HepG2 (cell line): ENCODE data around the gene SH3PXD2A. TPM values are rescaled to one million over a fixed set of nuclear protein-coding genes. Genes with fewer than 3 reads are reported as not detected.
A peak's percentile ranks its signal among the peaks of the same experiment; 100 is the strongest.

Experiments used
- ARHGAP35 ChIP-seq: sonication (generic); formaldehyde crosslinking; IDR thresholded peaks from 2 replicates; pipeline ENCODE4 v1.9.0; 2022; ENCODE audit warnings: mild to moderate bottlenecking, inconsistent platforms, moderate library complexity, missing genetic modification reagents, borderline replicate concordance
- ATF1 ChIP-seq: IDR thresholded peaks from 2 replicates; pipeline ENCODE4 v1.6.1; 2016; ENCODE audit warnings: mild to moderate bottlenecking, control low read depth
- BORCS8-MEF2B ChIP-seq: sonication (generic); formaldehyde crosslinking; IDR thresholded peaks from 2 replicates; pipeline ENCODE4 v1.8.0; 2022; ENCODE audit warnings: mild to moderate bottlenecking, missing genetic modification reagents
- EP300 ChIP-seq, 3 experiments: sonication (generic) in 1 of 3; formaldehyde crosslinking in 1 of 3; IDR thresholded peaks; 2 replicates each; pipeline versions ENCODE4 v1.5.1 to v1.6.1; 2011 to 2020; ENCODE audit warnings: low read depth in 2 of 3, low read length in 2 of 3, borderline replicate concordance in 1 of 3, improper control_type of control experiment in 1 of 3, mild to moderate bottlenecking in 1 of 3, missing genetic modification reagents in 1 of 3, moderate library complexity in 1 of 3
- ERF ChIP-seq: IDR thresholded peaks from 2 replicates; pipeline ENCODE4 v1.6.1; 2018; ENCODE audit warnings: missing biosample characterization, missing genetic modification reagents
- HOXA3 ChIP-seq: sonication (generic); formaldehyde crosslinking; IDR thresholded peaks from 2 replicates; pipeline ENCODE4 v1.5.0; 2020; ENCODE audit warnings: missing genetic modification reagents
- MEIS2 ChIP-seq: sonication (generic); formaldehyde crosslinking; IDR thresholded peaks from 2 replicates; pipeline ENCODE4 v1.9.0; 2021; ENCODE audit warnings: mild to moderate bottlenecking, missing genetic modification reagents
- NKX3-1 ChIP-seq: sonication (generic); formaldehyde crosslinking; IDR thresholded peaks from 2 replicates; pipeline ENCODE4 v1.5.0; 2020; ENCODE audit warnings: missing genetic modification reagents
- POLR2AphosphoS5 ChIP-seq: IDR thresholded peaks from 2 replicates; pipeline ENCODE4 v1.6.1; 2012; ENCODE audit warnings: low read depth, low read length
- SP4 ChIP-seq: sonication (generic); formaldehyde crosslinking; IDR thresholded peaks from 2 replicates; pipeline ENCODE4 v1.8.1; 2023; ENCODE audit warnings: mild to moderate bottlenecking, missing genetic modification reagents
- TERF1 ChIP-seq: sonication (generic); formaldehyde crosslinking; IDR thresholded peaks from 2 replicates; pipeline ENCODE4 v1.8.0; 2022; ENCODE audit warnings: mild to moderate bottlenecking, missing genetic modification reagents, moderate library complexity
- TRIM22 ChIP-seq: fragments of 450-650 bp; IDR thresholded peaks from 2 replicates; pipeline ENCODE4 v1.6.1; 2017
- ZFP91 ChIP-seq: sonication (generic); formaldehyde crosslinking; IDR thresholded peaks from 2 replicates; pipeline ENCODE4 v1.9.0; 2022; ENCODE audit warnings: missing genetic modification reagents, mild to moderate bottlenecking, borderline replicate concordance
- ZNF121 ChIP-seq: sonication (generic); formaldehyde crosslinking; IDR thresholded peaks from 2 replicates; pipeline ENCODE4 v1.5.0; 2020; ENCODE audit warnings: mild to moderate bottlenecking, missing genetic modification reagents
- ZNF256 ChIP-seq: sonication (generic); formaldehyde crosslinking; conservative IDR thresholded peaks from 2 replicates; pipeline ENCODE4 v1.4.0; 2020; ENCODE audit warnings: missing genetic modification reagents
- ZNF329 ChIP-seq: sonication (generic); formaldehyde crosslinking; IDR thresholded peaks from 2 replicates; pipeline ENCODE4 v1.9.0; 2021; ENCODE audit warnings: low read depth, mild to moderate bottlenecking, missing genetic modification reagents
- polyA plus RNA-seq, 8 experiments: library from polyadenylated mRNA; depleted of rRNA in 3 of 8; stranded (reverse) in 7 of 8; unstranded in 1 of 8; fragments of >200 nt; fragmentation: Illumina TruSeq in 4 of 8; extraction: Trizol in 4 of 8; gene quantifications; 2 replicates each; pipeline versions ENCODE4 v1.2.1 to v1.2.3, GENCODE V29; 2011 to 2016; ENCODE audit warnings: low read depth in 4 of 8, missing spikeins in 1 of 8, mixed read lengths in 1 of 8; ENCODE audit not compliant: insufficient read depth in 1 of 8
- total RNA-seq, 5 experiments: library from RNA; depleted of rRNA; stranded (reverse); fragments of >200 nt; fragmentation: Illumina TruSeq; extraction: Trizol; gene quantifications; 2 replicates each; pipeline ENCODE4 v1.2.3, GENCODE V29; 2016; ENCODE audit warnings: low read depth in 1 of 5
- TF ChIP-seq, protein P1 (sequence below): sonication (generic); formaldehyde crosslinking; IDR thresholded peaks from 2 replicates; pipeline ENCODE4 v1.4.0; 2020; ENCODE audit warnings: mild to moderate bottlenecking, missing genetic modification reagents
- TF ChIP-seq, protein P2 (sequence below): sonication (generic); formaldehyde crosslinking; IDR thresholded peaks from 2 replicates; pipeline ENCODE4 v1.5.0; 2020; ENCODE audit warnings: missing genetic modification reagents
- TF ChIP-seq, protein P3 (sequence below): IDR thresholded peaks from 2 replicates; pipeline ENCODE4 v1.6.1; 2012; ENCODE audit warnings: inconsistent platforms
- TF ChIP-seq, protein P4 (sequence below): IDR thresholded peaks from 2 replicates; pipeline ENCODE4 v1.6.1; 2016; ENCODE audit warnings: missing genetic modification reagents, missing compliant biosample characterization

The SH3PXD2A gene
- total and polyA plus RNA-seq, 2 of the 13 experiments (the other 11 are each of a cell fraction or from before 2014, with no cell fraction given): 11.1 to 11.3 TPM

DNA sequence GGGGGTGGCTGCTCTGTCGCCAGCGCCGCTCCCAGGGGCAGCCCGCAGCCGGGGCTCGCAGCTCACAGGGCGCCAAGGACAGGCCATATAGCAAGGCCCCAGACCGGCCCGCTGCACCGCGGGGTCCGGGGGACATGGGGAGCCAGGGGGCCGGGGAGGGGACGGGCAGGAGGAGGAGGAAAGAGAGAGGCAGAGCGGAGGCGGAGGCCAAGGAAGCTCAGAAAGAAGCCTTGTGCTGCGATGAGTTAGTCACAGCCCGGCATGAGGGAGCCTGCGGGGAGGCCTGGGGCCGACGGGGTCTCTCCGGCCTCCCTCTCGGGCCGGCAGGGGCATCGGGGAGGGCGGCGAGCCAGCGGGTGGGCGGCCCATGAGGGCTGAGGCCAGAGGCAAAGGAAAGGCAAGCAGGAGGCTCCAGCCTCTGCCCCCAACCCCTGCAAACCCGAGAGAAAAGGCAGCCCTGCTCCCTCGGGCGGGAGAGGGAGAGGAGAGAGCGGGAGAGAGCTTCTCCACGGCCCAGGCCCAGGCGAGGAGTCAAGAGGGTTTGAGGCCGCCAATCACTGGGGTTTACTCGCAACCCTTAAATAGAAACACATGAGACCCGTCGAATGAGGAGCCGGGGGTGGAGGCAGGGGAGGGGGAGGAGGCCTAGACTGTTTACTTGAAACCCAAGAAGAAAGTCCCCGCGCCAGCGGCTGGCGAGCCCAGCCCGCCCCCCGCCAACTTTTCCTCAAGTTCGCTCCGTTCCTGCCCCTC, 194.0 kb downstream of the SH3PXD2A start (continued):
- TF ChIP-seq, protein P1, sequence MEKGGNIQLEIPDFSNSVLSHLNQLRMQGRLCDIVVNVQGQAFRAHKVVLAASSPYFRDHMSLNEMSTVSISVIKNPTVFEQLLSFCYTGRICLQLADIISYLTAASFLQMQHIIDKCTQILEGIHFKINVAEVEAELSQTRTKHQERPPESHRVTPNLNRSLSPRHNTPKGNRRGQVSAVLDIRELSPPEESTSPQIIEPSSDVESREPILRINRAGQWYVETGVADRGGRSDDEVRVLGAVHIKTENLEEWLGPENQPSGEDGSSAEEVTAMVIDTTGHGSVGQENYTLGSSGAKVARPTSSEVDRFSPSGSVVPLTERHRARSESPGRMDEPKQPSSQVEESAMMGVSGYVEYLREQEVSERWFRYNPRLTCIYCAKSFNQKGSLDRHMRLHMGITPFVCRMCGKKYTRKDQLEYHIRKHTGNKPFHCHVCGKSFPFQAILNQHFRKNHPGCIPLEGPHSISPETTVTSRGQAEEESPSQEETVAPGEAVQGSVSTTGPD (CRISPR knock-in tag): no peak
- TF ChIP-seq ZNF256 (CRISPR knock-in tag) (no peak), MEIS2 (CRISPR knock-in tag) (0 out of 2 replicates have a peak, but pooled peaks have one; percentile 52), POLR2AphosphoS5 (peak; percentile 62), ZNF121 (peak; percentile 13; the same call in 1 of the 2 replicates), ERF (CRISPR knock-in tag) (no peak), EP300 (IDR thresholded peaks at IDR 0.05; ENCODE audit: low read depth in 2 of 2, low read length in 2 of 2) (no peak), EP300 (CRISPR knock-in tag; IDR thresholded peaks at IDR 0.05; ENCODE audit: borderline replicate concordance) (no peak), ZNF329 (CRISPR knock-in tag) (peak; percentile 62; the same call in 1 of the 2 replicates), ATF1 (CRISPR knock-in tag) (no peak), HOXA3 (CRISPR knock-in tag) (no peak), NKX3-1 (CRISPR knock-in tag) (no peak), TRIM22 (no peak), ARHGAP35 (no peak), BORCS8-MEF2B (no peak), TERF1 (CRISPR knock-in tag) (no peak), ZFP91 (CRISPR knock-in tag) (no peak), SP4 (CRISPR knock-in tag) (no peak)
- TF ChIP-seq, protein P2, sequence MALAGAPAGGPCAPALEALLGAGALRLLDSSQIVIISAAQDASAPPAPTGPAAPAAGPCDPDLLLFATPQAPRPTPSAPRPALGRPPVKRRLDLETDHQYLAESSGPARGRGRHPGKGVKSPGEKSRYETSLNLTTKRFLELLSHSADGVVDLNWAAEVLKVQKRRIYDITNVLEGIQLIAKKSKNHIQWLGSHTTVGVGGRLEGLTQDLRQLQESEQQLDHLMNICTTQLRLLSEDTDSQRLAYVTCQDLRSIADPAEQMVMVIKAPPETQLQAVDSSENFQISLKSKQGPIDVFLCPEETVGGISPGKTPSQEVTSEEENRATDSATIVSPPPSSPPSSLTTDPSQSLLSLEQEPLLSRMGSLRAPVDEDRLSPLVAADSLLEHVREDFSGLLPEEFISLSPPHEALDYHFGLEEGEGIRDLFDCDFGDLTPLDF (CRISPR knock-in tag): no peak
- TF ChIP-seq, protein P3, sequence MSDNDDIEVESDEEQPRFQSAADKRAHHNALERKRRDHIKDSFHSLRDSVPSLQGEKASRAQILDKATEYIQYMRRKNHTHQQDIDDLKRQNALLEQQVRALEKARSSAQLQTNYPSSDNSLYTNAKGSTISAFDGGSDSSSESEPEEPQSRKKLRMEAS: peak; percentile 24; the same call in 1 of the 2 replicates
- TF ChIP-seq, protein P4, sequence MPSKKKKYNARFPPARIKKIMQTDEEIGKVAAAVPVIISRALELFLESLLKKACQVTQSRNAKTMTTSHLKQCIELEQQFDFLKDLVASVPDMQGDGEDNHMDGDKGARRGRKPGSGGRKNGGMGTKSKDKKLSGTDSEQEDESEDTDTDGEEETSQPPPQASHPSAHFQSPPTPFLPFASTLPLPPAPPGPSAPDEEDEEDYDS (CRISPR knock-in tag): peak; percentile 61
